ENCODE data around the gene ZNF217.
A peak's percentile ranks its signal among the peaks of the same experiment; 100 is the strongest.
"Not testable (repeated sequence)": the region's sequence is repeated elsewhere in the genome, so short reads cannot be mapped to it uniquely, and the experiment has no call there.

ZNF217 gene

GRCh38 chr20:53597521-53598120, 4.0 kb upstream of the ZNF217 start:
- no peak for DNase-seq (ENCODE audit: low spot score)

- DNase-seq (ENCODE audit: low spot score), result no peak
These were observed 3.4 kb upstream of the ZNF217 start for GRCh38 chr20:53597030-53597482.

GRCh38 chr20:53596189-53597001, 2.8 kb upstream of the ZNF217 start:
- DNase-seq (ENCODE audit: low spot score), result not testable (repeated sequence)

GRCh38 chr20:53595742-53596141, 2.1 kb upstream of the ZNF217 start:
- not testable (repeated sequence) for DNase-seq (ENCODE audit: low spot score)

- no peak for DNase-seq (ENCODE audit: low spot score)
These were observed 1.4 kb upstream of the ZNF217 start for GRCh38 chr20:53595018-53595378.

- DNase-seq (ENCODE audit: low spot score), result peak; percentile 90
These were observed 704 bp upstream of the ZNF217 start for GRCh38 chr20:53594068-53595017.

- peak; percentile 35 for DNase-seq (ENCODE audit: low spot score)
These were observed 610 bp downstream of the ZNF217 start for GRCh38 chr20:53592992-53593465.

- DNase-seq (ENCODE audit: low spot score), result peak; percentile 41
These were observed 1.1 kb downstream of the ZNF217 start for GRCh38 chr20:53592454-53592991.

- not testable (repeated sequence) for DNase-seq (ENCODE audit: low spot score)
These were observed 1.6 kb downstream of the ZNF217 start for GRCh38 chr20:53591941-53592441.

- DNase-seq (ENCODE audit: low spot score), result not testable (repeated sequence)
These were observed 2.4 kb downstream of the ZNF217 start for GRCh38 chr20:53591206-53591741.

GRCh38 chr20:53590608-53591007, 3.0 kb downstream of the ZNF217 start:
- not testable (repeated sequence) for DNase-seq (ENCODE audit: low spot score)

- DNase-seq (ENCODE audit: low spot score), result not testable (repeated sequence)
These were observed 3.5 kb downstream of the ZNF217 start for GRCh38 chr20:53590122-53590521.

GRCh38 chr20:53589321-53590065, 4.1 kb downstream of the ZNF217 start:
- DNase-seq (ENCODE audit: low spot score), result not testable (repeated sequence)

- DNase-seq (ENCODE audit: low spot score), result not testable (repeated sequence)
These were observed 6.4 kb downstream of the ZNF217 start for GRCh38 chr20:53587157-53587703.

GRCh38 chr20:53586640-53587039, 7.0 kb downstream of the ZNF217 start:
- DNase-seq (ENCODE audit: low spot score), result no peak

- not testable (repeated sequence) for DNase-seq (ENCODE audit: low spot score)
These were observed 7.7 kb downstream of the ZNF217 start for GRCh38 chr20:53585910-53586309.

GRCh38 chr20:53585004-53585569, 8.6 kb downstream of the ZNF217 start:
- DNase-seq (ENCODE audit: low spot score), result not testable (repeated sequence)

- not testable (repeated sequence) for DNase-seq (ENCODE audit: low spot score)
These were observed 9.1 kb downstream of the ZNF217 start for GRCh38 chr20:53584550-53584913.

- not testable (repeated sequence) for DNase-seq (ENCODE audit: low spot score)
These were observed 9.7 kb downstream of the ZNF217 start for GRCh38 chr20:53583660-53584549.
